Parathyroid adenoma (tissue), 2 donors: Measurements from ENCODE around the gene CUL7.
"Not testable (repeated sequence)": the region's sequence is repeated elsewhere in the genome, so short reads cannot be mapped to it uniquely, and the experiment has no call there.

Source experiments
- H2AFZ ChIP-seq: fragments of 300-600 bp; sonication (generic); one replicate; pipeline ENCODE4 v1.7.0; 2017; ENCODE audit warnings: antibody characterized with exemption, mild to moderate bottlenecking
- H3K27ac ChIP-seq: fragments of 300-600 bp; sonication (generic); one replicate; pipeline ENCODE4 v1.7.0; 2017
- H3K27me3 ChIP-seq: fragments of 300-600 bp; sonication (generic); one replicate; pipeline ENCODE4 v1.7.0; 2017; ENCODE audit warnings: low read length; ENCODE audit not compliant: control insufficient read depth, insufficient read depth
- H3K36me3 ChIP-seq: fragments of 300-600 bp; sonication (generic); one replicate; pipeline ENCODE4 v1.7.0; 2017; ENCODE audit warnings: low read length; ENCODE audit not compliant: control insufficient read depth, insufficient read depth
- H3K4me1 ChIP-seq: fragments of 300-600 bp; sonication (generic); one replicate; pipeline ENCODE4 v1.7.0; 2017; ENCODE audit warnings: control low read depth
- H3K4me2 ChIP-seq: fragments of 300-600 bp; sonication (generic); one replicate; pipeline ENCODE4 v1.7.0; 2017; ENCODE audit warnings: low read length
- H3K4me3 ChIP-seq: fragments of 300-600 bp; sonication (generic); one replicate; pipeline ENCODE4 v1.7.0; 2017; ENCODE audit warnings: low read depth, low read length
- H3K79me2 ChIP-seq: fragments of 300-600 bp; sonication (generic); one replicate; pipeline ENCODE4 v1.7.0; 2017; ENCODE audit warnings: control low read depth
- H3K9ac ChIP-seq: fragments of 300-600 bp; sonication (generic); one replicate; pipeline ENCODE4 v1.7.0; 2017; ENCODE audit warnings: mild to moderate bottlenecking
- H3K9me3 ChIP-seq: fragments of 300-600 bp; sonication (generic); one replicate; pipeline ENCODE4 v1.7.0; 2017; ENCODE audit warnings: low read length; ENCODE audit not compliant: control insufficient read depth
- TF ChIP-seq, protein P1 (sequence below): fragments of 300-600 bp; sonication (generic); IDR thresholded peaks from one replicate; pipeline ENCODE4 v1.7.0; 2017; ENCODE audit warnings: antibody characterized with exemption, mild to moderate bottlenecking
- donor health status: primary hyperparathyroidism.

The CUL7 gene

DNA sequence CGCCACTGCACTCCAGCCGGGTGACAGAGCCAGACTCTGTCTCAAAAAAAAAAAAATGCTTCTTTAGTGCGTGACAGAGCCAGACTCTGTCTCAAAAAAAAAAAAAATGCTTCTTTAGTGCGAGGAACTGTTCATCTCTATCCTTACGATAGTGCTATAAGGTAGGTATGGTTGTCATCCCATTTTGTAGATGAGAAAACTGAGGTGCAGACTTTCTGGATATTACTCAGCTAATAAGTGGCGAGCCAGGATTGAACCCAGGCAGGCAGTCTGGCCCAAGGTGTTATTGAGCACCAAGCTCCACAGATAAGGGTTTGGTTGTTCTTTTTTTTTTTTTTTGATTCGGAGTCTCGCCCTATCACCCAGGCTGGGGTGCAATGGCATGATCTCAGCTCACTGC lies 51.8 kb downstream of the CUL7 start:
- peaks cover 17% of the 10 kb centered on the region for H3K79me2 ChIP-seq
- TF ChIP-seq, protein P1, sequence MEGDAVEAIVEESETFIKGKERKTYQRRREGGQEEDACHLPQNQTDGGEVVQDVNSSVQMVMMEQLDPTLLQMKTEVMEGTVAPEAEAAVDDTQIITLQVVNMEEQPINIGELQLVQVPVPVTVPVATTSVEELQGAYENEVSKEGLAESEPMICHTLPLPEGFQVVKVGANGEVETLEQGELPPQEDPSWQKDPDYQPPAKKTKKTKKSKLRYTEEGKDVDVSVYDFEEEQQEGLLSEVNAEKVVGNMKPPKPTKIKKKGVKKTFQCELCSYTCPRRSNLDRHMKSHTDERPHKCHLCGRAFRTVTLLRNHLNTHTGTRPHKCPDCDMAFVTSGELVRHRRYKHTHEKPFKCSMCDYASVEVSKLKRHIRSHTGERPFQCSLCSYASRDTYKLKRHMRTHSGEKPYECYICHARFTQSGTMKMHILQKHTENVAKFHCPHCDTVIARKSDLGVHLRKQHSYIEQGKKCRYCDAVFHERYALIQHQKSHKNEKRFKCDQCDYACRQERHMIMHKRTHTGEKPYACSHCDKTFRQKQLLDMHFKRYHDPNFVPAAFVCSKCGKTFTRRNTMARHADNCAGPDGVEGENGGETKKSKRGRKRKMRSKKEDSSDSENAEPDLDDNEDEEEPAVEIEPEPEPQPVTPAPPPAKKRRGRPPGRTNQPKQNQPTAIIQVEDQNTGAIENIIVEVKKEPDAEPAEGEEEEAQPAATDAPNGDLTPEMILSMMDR = no peak

DNA sequence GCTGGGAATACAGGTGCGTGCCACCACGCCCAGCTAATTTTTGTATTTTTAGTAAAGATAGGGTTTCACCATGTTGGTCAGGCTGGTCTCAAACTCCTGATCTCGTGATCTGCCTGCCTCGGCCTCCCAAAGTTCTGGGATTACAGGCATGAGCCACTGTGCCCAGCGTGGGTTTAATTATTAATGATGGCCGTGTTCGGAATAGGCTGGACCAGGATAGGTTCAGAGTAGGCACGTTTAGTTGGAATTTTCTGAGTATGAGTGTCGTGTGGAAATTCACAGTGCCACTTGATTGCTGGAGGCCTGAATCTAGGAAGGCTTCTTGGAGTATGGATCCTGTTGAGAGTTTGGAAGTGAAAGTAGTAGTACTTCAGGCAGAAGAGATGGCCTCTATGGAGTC lies 55.4 kb downstream of the CUL7 start:
- H3K27me3 ChIP-seq, H3K4me3 ChIP-seq, H3K27ac ChIP-seq, H3K9me3 ChIP-seq, H3K4me1 ChIP-seq, H3K9ac ChIP-seq, H3K36me3 ChIP-seq, H3K4me2 ChIP-seq, H2AFZ ChIP-seq: not testable (repeated sequence)
- H3K79me2 ChIP-seq = peaks cover 17% of the 10 kb centered on the region

More for the DNA sequence above, 51.8 kb downstream of the CUL7 start:
- H2AFZ ChIP-seq = no peak overlapping the region
- no peak overlapping the region for H3K9ac ChIP-seq
- no peak overlapping the region for H3K4me2 ChIP-seq
- H3K4me1 ChIP-seq = no peaks in the 10 kb centered on the region
- no peak overlapping the region for H3K27ac ChIP-seq
- H3K27me3 ChIP-seq = no peaks in the 10 kb centered on the region
- H3K4me3 ChIP-seq = no peak overlapping the region
- H3K9me3 ChIP-seq = no peaks in the 10 kb centered on the region
- H3K36me3 ChIP-seq = no peaks in the 10 kb centered on the region

DNA sequence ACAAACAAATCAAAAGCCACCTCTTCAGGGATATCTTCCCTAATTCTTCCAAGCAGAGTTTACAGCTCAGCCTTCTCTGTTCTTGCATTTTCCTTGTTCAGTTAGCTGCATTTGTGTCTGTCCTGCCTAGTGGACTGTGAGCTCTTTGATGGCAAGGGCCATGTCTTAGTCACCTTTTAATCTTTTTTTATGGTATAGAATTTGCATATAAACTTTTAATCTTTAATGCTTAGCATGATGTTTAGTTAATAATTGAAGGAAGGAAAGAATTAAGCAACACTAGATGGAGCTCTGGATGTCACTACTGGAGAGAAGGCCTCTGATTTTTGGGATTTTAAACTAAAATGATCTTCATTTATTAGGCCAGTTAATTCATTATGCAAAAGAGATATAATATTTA lies 57.1 kb downstream of the CUL7 start:
- H3K4me1 ChIP-seq = no peaks in the 10 kb centered on the region
- no peak overlapping the region for H3K4me2 ChIP-seq
- H3K36me3 ChIP-seq = no peaks in the 10 kb centered on the region
- H3K4me3 ChIP-seq = no peak overlapping the region
- no peak overlapping the region for H2AFZ ChIP-seq
- no peak overlapping the region for H3K9ac ChIP-seq
- TF ChIP-seq, protein P1 = no peak
- H3K27me3 ChIP-seq = no peaks in the 10 kb centered on the region
- H3K9me3 ChIP-seq = no peaks in the 10 kb centered on the region
- H3K27ac ChIP-seq = no peak overlapping the region
- H3K79me2 ChIP-seq = peaks cover 14% of the 10 kb centered on the region

DNA sequence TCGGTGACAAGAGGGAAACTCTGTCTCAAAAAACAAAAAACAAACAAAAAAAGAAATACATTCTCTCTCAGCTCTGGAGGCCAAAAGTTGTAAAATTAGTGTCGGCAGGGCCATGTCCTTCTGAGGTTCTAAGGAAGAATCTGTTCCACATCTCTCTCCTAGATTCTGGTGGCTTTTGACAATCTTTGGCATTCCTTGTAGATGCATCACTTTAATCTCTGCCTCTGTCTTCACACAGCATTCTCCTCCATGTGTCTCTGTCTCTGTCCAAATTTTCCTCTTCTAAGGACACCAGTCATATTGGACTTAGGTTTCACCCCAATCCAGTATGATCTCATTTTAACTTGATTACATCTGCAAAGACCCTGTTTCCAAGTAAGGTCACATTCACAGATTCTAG lies 60.2 kb downstream of the CUL7 start:
- H2AFZ ChIP-seq = no peak overlapping the region
- H3K4me1 ChIP-seq = no peaks in the 10 kb centered on the region
- H3K4me2 ChIP-seq = no peak overlapping the region
- H3K79me2 ChIP-seq = peaks cover 7% of the 10 kb centered on the region
- no peaks in the 10 kb centered on the region for H3K27me3 ChIP-seq
- no peak overlapping the region for H3K4me3 ChIP-seq
- no peak overlapping the region for H3K9ac ChIP-seq
- no peaks in the 10 kb centered on the region for H3K9me3 ChIP-seq
- H3K36me3 ChIP-seq = no peaks in the 10 kb centered on the region
- TF ChIP-seq, protein P1 = no peak
- no peak overlapping the region for H3K27ac ChIP-seq

DNA sequence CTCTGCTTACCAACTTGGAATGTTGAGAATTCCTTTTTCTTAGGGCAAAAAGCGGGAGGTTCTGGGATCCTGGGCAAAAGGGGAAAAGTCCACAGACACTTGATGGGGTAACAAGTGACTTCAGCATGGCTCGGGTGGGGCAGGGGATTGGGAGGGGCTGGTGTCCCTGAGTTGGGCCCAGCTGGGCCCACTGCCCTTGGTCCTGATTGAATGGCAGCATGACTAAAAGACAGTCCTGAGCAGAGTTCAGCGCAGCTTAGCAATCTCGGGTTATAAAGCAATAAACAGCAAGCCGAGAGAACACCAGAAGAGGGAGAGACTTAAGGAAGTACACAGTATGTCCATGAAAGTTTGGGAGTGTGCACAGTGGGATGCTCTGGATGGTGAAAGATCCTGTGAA lies 63.7 kb downstream of the CUL7 start:
- peaks cover 12% of the 10 kb centered on the region for H3K4me1 ChIP-seq
- H3K79me2 ChIP-seq = peaks cover 15% of the 10 kb centered on the region
- TF ChIP-seq, protein P1 = no peak
- H3K4me3 ChIP-seq = no peak overlapping the region
- no peaks in the 10 kb centered on the region for H3K36me3 ChIP-seq
- no peaks in the 10 kb centered on the region for H3K27me3 ChIP-seq
- H3K27ac ChIP-seq = no peak overlapping the region
- no peak overlapping the region for H2AFZ ChIP-seq
- H3K9me3 ChIP-seq = no peaks in the 10 kb centered on the region
- no peak overlapping the region for H3K4me2 ChIP-seq
- H3K9ac ChIP-seq = no peak overlapping the region
